ENCODE results near the gene EFNA5. TPM values are rescaled to one million over a fixed set of nuclear protein-coding genes. Genes with fewer than 3 reads are reported as not detected.
A peak's percentile ranks its signal among the peaks of the same experiment; 100 is the strongest.

EFNA5 gene
- polyA plus RNA-seq, 1 donor = 29.1 TPM

- no peak for DNase-seq
Measured at GRCh38 chr5:107396351-107396690, 274.4 kb downstream of the EFNA5 start.

- no peak for DNase-seq
Measured at GRCh38 chr5:107395632-107396350, 274.9 kb downstream of the EFNA5 start.

GRCh38 chr5:107393851-107394250 lies 276.9 kb downstream of the EFNA5 start:
- no peak for DNase-seq

GRCh38 chr5:107391787-107392186 lies 278.9 kb downstream of the EFNA5 start:
- DNase-seq = no peak

GRCh38 chr5:107389775-107390148 lies 281.0 kb downstream of the EFNA5 start:
- no peak for DNase-seq

GRCh38 chr5:107389130-107389774 lies 281.5 kb downstream of the EFNA5 start:
- peak; percentile 40 for DNase-seq

GRCh38 chr5:107388141-107388861 lies 282.4 kb downstream of the EFNA5 start:
- DNase-seq = no peak

- no peak for DNase-seq
Measured at GRCh38 chr5:107387526-107388140, 283.1 kb downstream of the EFNA5 start.

- DNase-seq = no peak
Measured at GRCh38 chr5:107385708-107386107, 285.0 kb downstream of the EFNA5 start.

- no peak for DNase-seq
Measured at GRCh38 chr5:107384256-107384655, 286.5 kb downstream of the EFNA5 start.

- no peak for DNase-seq
Measured at GRCh38 chr5:107383414-107383813, 287.3 kb downstream of the EFNA5 start.

- DNase-seq = no peak
Measured at GRCh38 chr5:107381189-107381856, 289.4 kb downstream of the EFNA5 start.

- no peak for DNase-seq
Measured at GRCh38 chr5:107380654-107381053, 290.1 kb downstream of the EFNA5 start.

GRCh38 chr5:107378218-107378899 lies 292.4 kb downstream of the EFNA5 start:
- no peak for DNase-seq

GRCh38 chr5:107377277-107377609 lies 293.5 kb downstream of the EFNA5 start:
- no peak for DNase-seq

GRCh38 chr5:107376546-107377276 lies 294.0 kb downstream of the EFNA5 start:
- no peak for DNase-seq

GRCh38 chr5:107373549-107374263 lies 297.0 kb downstream of the EFNA5 start:
- DNase-seq = no peak

GRCh38 chr5:107372723-107373450 lies 297.9 kb downstream of the EFNA5 start:
- DNase-seq = peak; percentile 45

- no peak for DNase-seq
Measured at GRCh38 chr5:107370396-107370968, 300.3 kb downstream of the EFNA5 start.
